ENCODE results near the gene IDE. TPM values are rescaled to one million over a fixed set of nuclear protein-coding genes. Genes with fewer than 3 reads are reported as not detected.

The IDE gene
- total and polyA plus RNA-seq, 2 of the 13 experiments (the other 11 are each of a cell fraction or from before 2014, with no cell fraction given), result 16.1 to 52.1 TPM

- TF ChIP-seq CTCF (CRISPR knock-in tag; IDR thresholded peaks at IDR 0.05) (peak; percentile 48), AHDC1 (CRISPR knock-in tag; IDR thresholded peaks at IDR 0.05; ENCODE audit: borderline replicate concordance) (no peak), NCOR1 (IDR thresholded peaks at IDR 0.05; ENCODE audit: borderline replicate concordance, low read length) (peak; percentile 81; the same call in 1 of the 2 replicates), CSRNP2 (CRISPR knock-in tag; conservative IDR thresholded peaks at IDR 0.05; ENCODE audit: low read depth) (no peak), ZBTB38 (CRISPR knock-in tag; IDR thresholded peaks at IDR 0.05) (no peak), KDM5A (IDR thresholded peaks at IDR 0.05; ENCODE audit: borderline replicate concordance, low read length) (no peak), ZNF704 (CRISPR knock-in tag; IDR thresholded peaks at IDR 0.05; ENCODE audit: borderline replicate concordance) (no peak), ZNF274 (CRISPR knock-in tag; IDR thresholded peaks at IDR 0.05) (no peak), ZNF441 (CRISPR knock-in tag; IDR thresholded peaks at IDR 0.05; ENCODE audit: borderline replicate concordance) (no peak), ZKSCAN1 (IDR thresholded peaks at IDR 0.05; ENCODE audit: low read length) (no peak), ZNF660 (CRISPR knock-in tag; IDR thresholded peaks at IDR 0.05; ENCODE audit: borderline replicate concordance, low read depth) (no peak), ZBTB34 (CRISPR knock-in tag; IDR thresholded peaks at IDR 0.05) (no peak), ZNF317 (CRISPR knock-in tag; IDR thresholded peaks at IDR 0.05) (no peak), FLYWCH1 (CRISPR knock-in tag; IDR thresholded peaks at IDR 0.05) (no peak), ZNF772 (CRISPR knock-in tag; IDR thresholded peaks at IDR 0.05) (no peak)
These were observed 153.9 kb downstream of the IDE start (continued) for GRCh38 chr10:92419740-92420545.

Measured in HepG2 (cell line).